HepG2 (cell line): ENCODE data around the gene MYL6B. TPM values are rescaled to one million over a fixed set of nuclear protein-coding genes. Genes with fewer than 3 reads are reported as not detected.

Experiments
- ZNF605 ChIP-seq: sonication (generic); formaldehyde crosslinking; IDR thresholded peaks from 2 replicates; pipeline ENCODE4 v1.8.0; 2022; ENCODE audit warnings: mild to moderate bottlenecking, missing genetic modification reagents
- polyA plus RNA-seq, 8 experiments: library from polyadenylated mRNA; depleted of rRNA in 3 of 8; stranded (reverse) in 7 of 8; unstranded in 1 of 8; fragments of >200 nt; fragmentation: Illumina TruSeq in 4 of 8; extraction: Trizol in 4 of 8; gene quantifications; 2 replicates each; pipeline versions ENCODE4 v1.2.1 to v1.2.3, GENCODE V29; 2011 to 2016; ENCODE audit warnings: low read depth in 4 of 8, missing spikeins in 1 of 8, mixed read lengths in 1 of 8; ENCODE audit not compliant: insufficient read depth in 1 of 8
- total RNA-seq, 5 experiments: library from RNA; depleted of rRNA; stranded (reverse); fragments of >200 nt; fragmentation: Illumina TruSeq; extraction: Trizol; gene quantifications; 2 replicates each; pipeline ENCODE4 v1.2.3, GENCODE V29; 2016; ENCODE audit warnings: low read depth in 1 of 5
- TF ChIP-seq, protein P1 (sequence below): sonication (generic); formaldehyde crosslinking; IDR thresholded peaks from 2 replicates; pipeline ENCODE4 v1.4.0; 2020; ENCODE audit warnings: missing genetic modification reagents, borderline replicate concordance
- TF ChIP-seq, protein P2 (sequence below): sonication (generic); formaldehyde crosslinking; IDR thresholded peaks from 2 replicates; pipeline ENCODE4 v1.8.1; 2023; ENCODE audit warnings: mild to moderate bottlenecking, moderate library complexity, missing genetic modification reagents
- TF ChIP-seq, protein P3 (sequence below): sonication (generic); formaldehyde crosslinking; IDR thresholded peaks from 2 replicates; pipeline ENCODE4 v1.9.0; 2021; ENCODE audit warnings: missing genetic modification reagents, mild to moderate bottlenecking, borderline replicate concordance
- TF ChIP-seq, protein P4 (sequence below): sonication (generic); IDR thresholded peaks from 2 replicates; pipeline ENCODE4 v1.6.1; 2016; ENCODE audit warnings: low read depth, borderline replicate concordance
- TF ChIP-seq, protein P5 (sequence below): IDR thresholded peaks from 2 replicates; pipeline ENCODE4 v1.6.1; 2016; ENCODE audit warnings: missing genetic modification reagents, missing compliant biosample characterization

MYL6B gene
- total and polyA plus RNA-seq, 2 of the 13 experiments (the other 11 are each of a cell fraction or from before 2014, with no cell fraction given): 75.7 to 88.7 TPM

DNA sequence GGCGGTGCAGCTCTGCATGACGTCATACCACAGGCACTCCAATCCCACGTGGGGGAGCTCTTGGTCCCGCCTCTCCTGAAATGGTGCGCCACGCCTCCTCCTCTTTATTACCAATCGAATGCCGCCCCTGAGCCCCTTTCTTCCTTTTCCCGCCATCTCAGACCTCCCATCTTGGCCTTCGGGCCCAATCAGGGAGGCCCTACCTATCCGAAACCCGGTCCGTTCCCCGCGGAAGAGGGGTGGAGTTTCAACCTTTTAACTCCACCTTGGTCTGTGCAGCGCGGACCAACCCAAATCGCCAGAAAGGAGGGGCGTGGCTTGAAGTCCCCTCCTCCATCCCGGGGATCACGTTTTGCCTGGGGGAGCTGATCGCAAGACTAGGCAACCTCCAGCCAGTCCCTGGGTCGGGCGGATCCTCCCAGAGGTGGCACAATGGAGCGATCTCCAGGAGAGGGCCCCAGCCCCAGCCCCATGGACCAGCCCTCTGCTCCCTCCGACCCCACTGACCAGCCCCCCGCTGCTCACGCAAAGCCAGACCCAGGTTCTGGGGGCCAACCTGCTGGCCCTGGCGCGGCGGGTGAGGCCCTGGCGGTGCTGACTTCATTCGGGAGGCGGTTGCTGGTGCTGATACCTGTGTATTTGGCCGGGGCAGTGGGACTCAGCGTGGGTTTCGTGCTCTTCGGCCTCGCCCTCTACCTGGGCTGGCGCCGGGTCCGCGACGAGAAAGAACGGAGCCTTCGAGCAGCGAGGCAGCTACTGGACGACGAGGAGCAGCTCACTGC lies 24.3 kb upstream of the MYL6B start, which contains the start of gene ESYT1 (continued):
- TF ChIP-seq, protein P1, sequence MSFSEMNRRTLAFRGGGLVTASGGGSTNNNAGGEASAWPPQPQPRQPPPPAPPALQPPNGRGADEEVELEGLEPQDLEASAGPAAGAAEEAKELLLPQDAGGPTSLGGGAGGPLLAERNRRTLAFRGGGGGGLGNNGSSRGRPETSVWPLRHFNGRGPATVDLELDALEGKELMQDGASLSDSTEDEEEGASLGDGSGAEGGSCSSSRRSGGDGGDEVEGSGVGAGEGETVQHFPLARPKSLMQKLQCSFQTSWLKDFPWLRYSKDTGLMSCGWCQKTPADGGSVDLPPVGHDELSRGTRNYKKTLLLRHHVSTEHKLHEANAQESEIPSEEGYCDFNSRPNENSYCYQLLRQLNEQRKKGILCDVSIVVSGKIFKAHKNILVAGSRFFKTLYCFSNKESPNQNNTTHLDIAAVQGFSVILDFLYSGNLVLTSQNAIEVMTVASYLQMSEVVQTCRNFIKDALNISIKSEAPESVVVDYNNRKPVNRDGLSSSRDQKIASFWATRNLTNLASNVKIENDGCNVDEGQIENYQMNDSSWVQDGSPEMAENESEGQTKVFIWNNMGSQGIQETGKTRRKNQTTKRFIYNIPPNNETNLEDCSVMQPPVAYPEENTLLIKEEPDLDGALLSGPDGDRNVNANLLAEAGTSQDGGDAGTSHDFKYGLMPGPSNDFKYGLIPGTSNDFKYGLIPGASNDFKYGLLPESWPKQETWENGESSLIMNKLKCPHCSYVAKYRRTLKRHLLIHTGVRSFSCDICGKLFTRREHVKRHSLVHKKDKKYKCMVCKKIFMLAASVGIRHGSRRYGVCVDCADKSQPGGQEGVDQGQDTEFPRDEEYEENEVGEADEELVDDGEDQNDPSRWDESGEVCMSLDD (CRISPR knock-in tag): no peak
- peak; percentile 76; the same call in 1 of the 2 replicates for TF ChIP-seq ZNF605 (CRISPR knock-in tag)
- TF ChIP-seq, protein P2, sequence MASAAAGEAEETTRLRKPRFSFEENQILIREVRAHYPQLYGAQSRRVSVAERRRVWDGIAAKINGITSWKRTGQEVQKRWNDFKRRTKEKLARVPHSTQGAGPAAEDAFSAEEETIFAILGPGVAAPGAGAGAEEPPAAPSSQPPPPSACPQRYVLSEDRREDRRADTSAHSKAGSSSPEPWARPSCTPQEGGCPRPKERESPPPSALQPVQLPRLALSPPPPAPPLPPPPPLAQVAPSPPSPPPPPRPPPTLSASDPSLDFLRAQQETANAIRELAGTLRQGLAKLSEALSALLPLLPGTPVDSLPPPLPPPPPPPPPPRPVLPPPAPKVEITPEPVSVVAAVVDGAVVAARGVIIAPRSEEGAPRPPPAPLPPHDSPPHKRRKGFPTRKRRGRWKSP (CRISPR knock-in tag): no peak
- TF ChIP-seq, protein P3, sequence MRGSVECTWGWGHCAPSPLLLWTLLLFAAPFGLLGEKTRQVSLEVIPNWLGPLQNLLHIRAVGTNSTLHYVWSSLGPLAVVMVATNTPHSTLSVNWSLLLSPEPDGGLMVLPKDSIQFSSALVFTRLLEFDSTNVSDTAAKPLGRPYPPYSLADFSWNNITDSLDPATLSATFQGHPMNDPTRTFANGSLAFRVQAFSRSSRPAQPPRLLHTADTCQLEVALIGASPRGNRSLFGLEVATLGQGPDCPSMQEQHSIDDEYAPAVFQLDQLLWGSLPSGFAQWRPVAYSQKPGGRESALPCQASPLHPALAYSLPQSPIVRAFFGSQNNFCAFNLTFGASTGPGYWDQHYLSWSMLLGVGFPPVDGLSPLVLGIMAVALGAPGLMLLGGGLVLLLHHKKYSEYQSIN: no peak
- TF ChIP-seq, protein P4, sequence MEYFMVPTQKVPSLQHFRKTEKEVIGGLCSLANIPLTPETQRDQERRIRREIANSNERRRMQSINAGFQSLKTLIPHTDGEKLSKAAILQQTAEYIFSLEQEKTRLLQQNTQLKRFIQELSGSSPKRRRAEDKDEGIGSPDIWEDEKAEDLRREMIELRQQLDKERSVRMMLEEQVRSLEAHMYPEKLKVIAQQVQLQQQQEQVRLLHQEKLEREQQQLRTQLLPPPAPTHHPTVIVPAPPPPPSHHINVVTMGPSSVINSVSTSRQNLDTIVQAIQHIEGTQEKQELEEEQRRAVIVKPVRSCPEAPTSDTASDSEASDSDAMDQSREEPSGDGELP: no peak
- TF ChIP-seq, protein P5, sequence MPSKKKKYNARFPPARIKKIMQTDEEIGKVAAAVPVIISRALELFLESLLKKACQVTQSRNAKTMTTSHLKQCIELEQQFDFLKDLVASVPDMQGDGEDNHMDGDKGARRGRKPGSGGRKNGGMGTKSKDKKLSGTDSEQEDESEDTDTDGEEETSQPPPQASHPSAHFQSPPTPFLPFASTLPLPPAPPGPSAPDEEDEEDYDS (CRISPR knock-in tag): peak; percentile 93
